ENCODE data around the gene RPL37. TPM values are rescaled to one million over a fixed set of nuclear protein-coding genes. Genes with fewer than 3 reads are reported as not detected.

RPL37 gene
- total and polyA plus RNA-seq, 9 of the 15 experiments (the other 6 are each of a cell fraction or from before 2014, with no cell fraction given): 2,342 to 7,963 (median 4,091) TPM

DNA sequence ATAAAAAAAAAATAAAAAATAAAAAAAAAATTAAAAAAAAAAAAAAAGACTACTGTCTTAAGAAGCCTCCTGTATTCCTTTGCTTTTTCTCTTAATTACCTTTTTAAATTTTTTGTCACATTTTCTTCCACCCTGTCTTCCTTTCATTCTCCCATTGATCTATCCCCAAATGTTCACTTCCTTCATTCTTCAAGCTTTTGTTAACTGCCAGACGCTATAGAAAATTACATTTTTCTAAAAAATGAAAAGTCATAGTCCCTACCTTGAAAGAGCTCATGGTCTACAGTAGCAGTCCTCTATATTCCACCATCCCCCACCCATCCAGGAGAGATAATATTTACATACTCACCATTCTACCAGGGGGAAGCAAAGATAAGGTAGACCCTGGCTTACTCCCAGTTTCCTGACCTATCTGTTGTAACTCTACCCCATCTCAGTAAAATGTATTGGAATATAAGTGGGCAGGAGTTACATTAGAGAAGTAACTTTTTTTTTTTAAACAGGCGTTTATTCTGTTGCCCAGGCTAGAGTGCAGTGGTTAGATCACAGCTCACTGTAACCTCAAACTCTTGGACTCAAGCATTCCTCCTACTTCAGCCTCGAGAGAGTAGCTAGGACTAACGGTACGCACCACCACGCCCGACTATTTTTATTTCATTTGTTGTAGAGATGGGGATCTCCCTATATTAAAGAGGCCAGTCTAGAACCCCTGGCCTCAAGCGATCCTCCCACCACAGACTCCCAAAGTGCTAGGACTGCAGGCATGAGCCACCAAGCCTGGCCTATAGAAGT, 33.1 kb downstream of the RPL37 start (continued):
- TF ChIP-seq, protein P1, sequence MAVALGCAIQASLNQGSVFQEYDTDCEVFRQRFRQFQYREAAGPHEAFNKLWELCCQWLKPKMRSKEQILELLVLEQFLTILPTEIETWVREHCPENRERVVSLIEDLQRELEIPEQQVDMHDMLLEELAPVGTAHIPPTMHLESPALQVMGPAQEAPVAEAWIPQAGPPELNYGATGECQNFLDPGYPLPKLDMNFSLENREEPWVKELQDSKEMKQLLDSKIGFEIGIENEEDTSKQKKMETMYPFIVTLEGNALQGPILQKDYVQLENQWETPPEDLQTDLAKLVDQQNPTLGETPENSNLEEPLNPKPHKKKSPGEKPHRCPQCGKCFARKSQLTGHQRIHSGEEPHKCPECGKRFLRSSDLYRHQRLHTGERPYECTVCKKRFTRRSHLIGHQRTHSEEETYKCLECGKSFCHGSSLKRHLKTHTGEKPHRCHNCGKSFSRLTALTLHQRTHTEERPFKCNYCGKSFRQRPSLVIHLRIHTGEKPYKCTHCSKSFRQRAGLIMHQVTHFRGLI (CRISPR knock-in tag; IDR thresholded peaks at IDR 0.05): no peak
- TF ChIP-seq PPARD (CRISPR knock-in tag; IDR thresholded peaks at IDR 0.05) (no peak), XRCC5 (IDR thresholded peaks at IDR 0.05; ENCODE audit: low read depth, low read length) (0 out of 2 replicates have a peak, but pooled peaks have one; percentile 18), KDM1A (IDR thresholded peaks at IDR 0.05) (peak in 1 of 2 experiments; percentile 48), TBP (optimal IDR thresholded peaks at IDR 0.05; ENCODE audit: low read depth, low read length) (no peak), STAG1 (CRISPR knock-in tag; IDR thresholded peaks at IDR 0.05; ENCODE audit: borderline replicate concordance) (no peak), HMG20B (CRISPR knock-in tag; IDR thresholded peaks at IDR 0.05) (no peak), NEUROD1 (IDR thresholded peaks at IDR 0.05; ENCODE audit: borderline replicate concordance, low read depth, low read length, partially characterized antibody) (peak; percentile 65), POU5F1 (IDR thresholded peaks at IDR 0.05; ENCODE audit: borderline replicate concordance, low read depth, low read length, partially characterized antibody) (no peak), HDAC6 (IDR thresholded peaks at IDR 0.05; ENCODE audit: low read depth, low read length) (no peak), OTX1 (CRISPR knock-in tag; IDR thresholded peaks at IDR 0.05) (no peak), ARID2 (IDR thresholded peaks at IDR 0.05) (no peak)
- TF ChIP-seq, protein P2, sequence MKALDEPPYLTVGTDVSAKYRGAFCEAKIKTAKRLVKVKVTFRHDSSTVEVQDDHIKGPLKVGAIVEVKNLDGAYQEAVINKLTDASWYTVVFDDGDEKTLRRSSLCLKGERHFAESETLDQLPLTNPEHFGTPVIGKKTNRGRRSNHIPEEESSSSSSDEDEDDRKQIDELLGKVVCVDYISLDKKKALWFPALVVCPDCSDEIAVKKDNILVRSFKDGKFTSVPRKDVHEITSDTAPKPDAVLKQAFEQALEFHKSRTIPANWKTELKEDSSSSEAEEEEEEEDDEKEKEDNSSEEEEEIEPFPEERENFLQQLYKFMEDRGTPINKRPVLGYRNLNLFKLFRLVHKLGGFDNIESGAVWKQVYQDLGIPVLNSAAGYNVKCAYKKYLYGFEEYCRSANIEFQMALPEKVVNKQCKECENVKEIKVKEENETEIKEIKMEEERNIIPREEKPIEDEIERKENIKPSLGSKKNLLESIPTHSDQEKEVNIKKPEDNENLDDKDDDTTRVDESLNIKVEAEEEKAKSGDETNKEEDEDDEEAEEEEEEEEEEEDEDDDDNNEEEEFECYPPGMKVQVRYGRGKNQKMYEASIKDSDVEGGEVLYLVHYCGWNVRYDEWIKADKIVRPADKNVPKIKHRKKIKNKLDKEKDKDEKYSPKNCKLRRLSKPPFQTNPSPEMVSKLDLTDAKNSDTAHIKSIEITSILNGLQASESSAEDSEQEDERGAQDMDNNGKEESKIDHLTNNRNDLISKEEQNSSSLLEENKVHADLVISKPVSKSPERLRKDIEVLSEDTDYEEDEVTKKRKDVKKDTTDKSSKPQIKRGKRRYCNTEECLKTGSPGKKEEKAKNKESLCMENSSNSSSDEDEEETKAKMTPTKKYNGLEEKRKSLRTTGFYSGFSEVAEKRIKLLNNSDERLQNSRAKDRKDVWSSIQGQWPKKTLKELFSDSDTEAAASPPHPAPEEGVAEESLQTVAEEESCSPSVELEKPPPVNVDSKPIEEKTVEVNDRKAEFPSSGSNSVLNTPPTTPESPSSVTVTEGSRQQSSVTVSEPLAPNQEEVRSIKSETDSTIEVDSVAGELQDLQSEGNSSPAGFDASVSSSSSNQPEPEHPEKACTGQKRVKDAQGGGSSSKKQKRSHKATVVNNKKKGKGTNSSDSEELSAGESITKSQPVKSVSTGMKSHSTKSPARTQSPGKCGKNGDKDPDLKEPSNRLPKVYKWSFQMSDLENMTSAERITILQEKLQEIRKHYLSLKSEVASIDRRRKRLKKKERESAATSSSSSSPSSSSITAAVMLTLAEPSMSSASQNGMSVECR (CRISPR knock-in tag; IDR thresholded peaks at IDR 0.05): no peak
- TF ChIP-seq, protein P3, sequence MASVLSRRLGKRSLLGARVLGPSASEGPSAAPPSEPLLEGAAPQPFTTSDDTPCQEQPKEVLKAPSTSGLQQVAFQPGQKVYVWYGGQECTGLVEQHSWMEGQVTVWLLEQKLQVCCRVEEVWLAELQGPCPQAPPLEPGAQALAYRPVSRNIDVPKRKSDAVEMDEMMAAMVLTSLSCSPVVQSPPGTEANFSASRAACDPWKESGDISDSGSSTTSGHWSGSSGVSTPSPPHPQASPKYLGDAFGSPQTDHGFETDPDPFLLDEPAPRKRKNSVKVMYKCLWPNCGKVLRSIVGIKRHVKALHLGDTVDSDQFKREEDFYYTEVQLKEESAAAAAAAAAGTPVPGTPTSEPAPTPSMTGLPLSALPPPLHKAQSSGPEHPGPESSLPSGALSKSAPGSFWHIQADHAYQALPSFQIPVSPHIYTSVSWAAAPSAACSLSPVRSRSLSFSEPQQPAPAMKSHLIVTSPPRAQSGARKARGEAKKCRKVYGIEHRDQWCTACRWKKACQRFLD (CRISPR knock-in tag; IDR thresholded peaks at IDR 0.05): no peak
- TF ChIP-seq, protein P4, sequence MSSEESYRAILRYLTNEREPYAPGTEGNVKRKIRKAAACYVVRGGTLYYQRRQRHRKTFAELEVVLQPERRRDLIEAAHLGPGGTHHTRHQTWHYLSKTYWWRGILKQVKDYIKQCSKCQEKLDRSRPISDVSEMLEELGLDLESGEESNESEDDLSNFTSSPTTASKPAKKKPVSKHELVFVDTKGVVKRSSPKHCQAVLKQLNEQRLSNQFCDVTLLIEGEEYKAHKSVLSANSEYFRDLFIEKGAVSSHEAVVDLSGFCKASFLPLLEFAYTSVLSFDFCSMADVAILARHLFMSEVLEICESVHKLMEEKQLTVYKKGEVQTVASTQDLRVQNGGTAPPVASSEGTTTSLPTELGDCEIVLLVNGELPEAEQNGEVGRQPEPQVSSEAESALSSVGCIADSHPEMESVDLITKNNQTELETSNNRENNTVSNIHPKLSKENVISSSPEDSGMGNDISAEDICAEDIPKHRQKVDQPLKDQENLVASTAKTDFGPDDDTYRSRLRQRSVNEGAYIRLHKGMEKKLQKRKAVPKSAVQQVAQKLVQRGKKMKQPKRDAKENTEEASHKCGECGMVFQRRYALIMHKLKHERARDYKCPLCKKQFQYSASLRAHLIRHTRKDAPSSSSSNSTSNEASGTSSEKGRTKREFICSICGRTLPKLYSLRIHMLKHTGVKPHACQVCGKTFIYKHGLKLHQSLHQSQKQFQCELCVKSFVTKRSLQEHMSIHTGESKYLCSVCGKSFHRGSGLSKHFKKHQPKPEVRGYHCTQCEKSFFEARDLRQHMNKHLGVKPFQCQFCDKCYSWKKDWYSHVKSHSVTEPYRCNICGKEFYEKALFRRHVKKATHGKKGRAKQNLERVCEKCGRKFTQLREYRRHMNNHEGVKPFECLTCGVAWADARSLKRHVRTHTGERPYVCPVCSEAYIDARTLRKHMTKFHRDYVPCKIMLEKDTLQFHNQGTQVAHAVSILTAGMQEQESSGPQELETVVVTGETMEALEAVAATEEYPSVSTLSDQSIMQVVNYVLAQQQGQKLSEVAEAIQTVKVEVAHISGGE (CRISPR knock-in tag; IDR thresholded peaks at IDR 0.05): peak in 1 of 3 experiments; percentile 69; a peak in 1 of 6 replicates
